Neural cell (in vitro differentiated cells): ENCODE results near the gene ADGRD1.

ENCODE experiments used
- EP300 ChIP-seq: fragments of 450-650 bp; conservative IDR thresholded peaks from 2 replicates; pipeline ENCODE4 v1.6.1; 2014; ENCODE audit warnings: antibody characterized with exemption, mild to moderate bottlenecking, moderate library complexity; ENCODE audit not compliant: poor library complexity, severe bottlenecking
- EZH2 ChIP-seq: fragments of 200-600, 300-800 bp; shearing (Covaris generic), sonication (generic); IDR thresholded peaks from 2 replicates; pipeline ENCODE4 v1.6.1; 2014; ENCODE audit warnings: antibody characterized with exemption, low read length, borderline replicate concordance, mild to moderate bottlenecking; ENCODE audit not compliant: insufficient read depth, poor library complexity, severe bottlenecking
- MXI1 ChIP-seq: fragments of 450-650 bp; conservative IDR thresholded peaks from 2 replicates; pipeline ENCODE4 v1.6.1; 2014; ENCODE audit warnings: antibody characterized with exemption, mild to moderate bottlenecking; ENCODE audit not compliant: poor library complexity, severe bottlenecking
- POLR2AphosphoS5 ChIP-seq: IDR thresholded peaks from 2 replicates; pipeline ENCODE4 v1.6.1; 2012
- RAD21 ChIP-seq: fragments of 450-650 bp; conservative IDR thresholded peaks from 2 replicates; pipeline ENCODE4 v1.6.1; 2014; ENCODE audit warnings: antibody characterized with exemption, mild to moderate bottlenecking, moderate library complexity
- SMC3 ChIP-seq: fragments of 450-650 bp; conservative IDR thresholded peaks from 2 replicates; pipeline ENCODE4 v1.6.1; 2014; ENCODE audit warnings: antibody characterized with exemption, mild to moderate bottlenecking, moderate library complexity; ENCODE audit not compliant: poor library complexity
- TAF1 ChIP-seq: IDR thresholded peaks from 2 replicates; pipeline ENCODE4 v1.6.1; 2012; ENCODE audit warnings: low read depth
- TF ChIP-seq, protein P1 (sequence below): fragments of 450-650 bp; IDR thresholded peaks from 2 replicates; pipeline ENCODE4 v1.5.1; 2014; ENCODE audit warnings: antibody characterized with exemption, mild to moderate bottlenecking, moderate library complexity; ENCODE audit not compliant: poor library complexity, severe bottlenecking
- TF ChIP-seq, protein P2 (sequence below): IDR thresholded peaks from 2 replicates; pipeline ENCODE4 v1.6.1; 2012; ENCODE audit warnings: borderline replicate concordance

DNA sequence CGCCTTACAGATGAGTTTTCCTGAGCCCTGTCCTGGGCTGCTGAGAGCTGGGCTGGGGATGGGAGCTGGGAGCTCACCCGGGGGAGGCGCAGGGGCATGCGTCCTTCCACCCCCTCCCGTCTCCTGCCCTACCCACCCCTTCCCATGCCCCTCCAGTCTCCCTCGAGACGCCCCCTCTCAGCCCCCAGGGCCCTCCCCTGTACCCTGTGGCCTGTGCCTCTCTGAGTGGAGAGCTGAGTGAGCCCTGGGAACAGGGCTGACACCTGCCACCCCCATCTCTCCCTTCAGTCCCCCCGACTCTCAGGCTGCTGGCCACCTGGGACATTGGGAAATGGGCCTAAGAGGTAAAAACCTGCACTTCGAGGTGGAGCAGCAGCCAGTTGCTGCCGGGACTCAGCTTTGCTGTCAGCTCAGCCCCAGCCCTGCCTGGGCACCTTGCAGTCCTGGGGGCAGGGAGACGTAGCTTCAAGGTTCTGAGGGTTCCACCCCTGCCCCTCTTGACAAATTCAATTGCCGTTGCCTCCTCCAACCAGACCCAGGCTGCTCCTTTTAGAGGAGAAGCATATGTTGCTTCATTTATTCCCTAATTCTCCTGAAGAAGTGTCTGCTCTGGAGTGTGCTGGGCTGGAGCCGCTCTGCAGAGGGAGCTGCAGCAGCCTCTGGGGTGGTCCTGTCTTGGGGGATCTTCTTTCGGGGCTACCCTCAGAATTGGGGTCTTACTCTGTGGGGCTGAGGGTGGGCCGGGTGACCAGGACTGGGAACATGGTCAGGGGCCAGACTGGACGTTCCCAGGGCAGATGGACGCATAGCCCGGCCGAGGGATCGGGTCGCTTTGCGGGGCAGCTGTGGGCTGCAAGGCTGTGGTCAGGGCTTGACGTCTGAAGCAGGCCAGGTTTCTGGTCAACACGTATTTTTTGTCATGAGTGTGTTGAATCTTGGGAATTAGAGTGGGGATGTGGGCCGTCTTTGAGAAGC lies 141.4 kb downstream of the ADGRD1 start:
- TF ChIP-seq, protein P1, sequence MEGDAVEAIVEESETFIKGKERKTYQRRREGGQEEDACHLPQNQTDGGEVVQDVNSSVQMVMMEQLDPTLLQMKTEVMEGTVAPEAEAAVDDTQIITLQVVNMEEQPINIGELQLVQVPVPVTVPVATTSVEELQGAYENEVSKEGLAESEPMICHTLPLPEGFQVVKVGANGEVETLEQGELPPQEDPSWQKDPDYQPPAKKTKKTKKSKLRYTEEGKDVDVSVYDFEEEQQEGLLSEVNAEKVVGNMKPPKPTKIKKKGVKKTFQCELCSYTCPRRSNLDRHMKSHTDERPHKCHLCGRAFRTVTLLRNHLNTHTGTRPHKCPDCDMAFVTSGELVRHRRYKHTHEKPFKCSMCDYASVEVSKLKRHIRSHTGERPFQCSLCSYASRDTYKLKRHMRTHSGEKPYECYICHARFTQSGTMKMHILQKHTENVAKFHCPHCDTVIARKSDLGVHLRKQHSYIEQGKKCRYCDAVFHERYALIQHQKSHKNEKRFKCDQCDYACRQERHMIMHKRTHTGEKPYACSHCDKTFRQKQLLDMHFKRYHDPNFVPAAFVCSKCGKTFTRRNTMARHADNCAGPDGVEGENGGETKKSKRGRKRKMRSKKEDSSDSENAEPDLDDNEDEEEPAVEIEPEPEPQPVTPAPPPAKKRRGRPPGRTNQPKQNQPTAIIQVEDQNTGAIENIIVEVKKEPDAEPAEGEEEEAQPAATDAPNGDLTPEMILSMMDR, result no peak
- TF ChIP-seq, protein P2, sequence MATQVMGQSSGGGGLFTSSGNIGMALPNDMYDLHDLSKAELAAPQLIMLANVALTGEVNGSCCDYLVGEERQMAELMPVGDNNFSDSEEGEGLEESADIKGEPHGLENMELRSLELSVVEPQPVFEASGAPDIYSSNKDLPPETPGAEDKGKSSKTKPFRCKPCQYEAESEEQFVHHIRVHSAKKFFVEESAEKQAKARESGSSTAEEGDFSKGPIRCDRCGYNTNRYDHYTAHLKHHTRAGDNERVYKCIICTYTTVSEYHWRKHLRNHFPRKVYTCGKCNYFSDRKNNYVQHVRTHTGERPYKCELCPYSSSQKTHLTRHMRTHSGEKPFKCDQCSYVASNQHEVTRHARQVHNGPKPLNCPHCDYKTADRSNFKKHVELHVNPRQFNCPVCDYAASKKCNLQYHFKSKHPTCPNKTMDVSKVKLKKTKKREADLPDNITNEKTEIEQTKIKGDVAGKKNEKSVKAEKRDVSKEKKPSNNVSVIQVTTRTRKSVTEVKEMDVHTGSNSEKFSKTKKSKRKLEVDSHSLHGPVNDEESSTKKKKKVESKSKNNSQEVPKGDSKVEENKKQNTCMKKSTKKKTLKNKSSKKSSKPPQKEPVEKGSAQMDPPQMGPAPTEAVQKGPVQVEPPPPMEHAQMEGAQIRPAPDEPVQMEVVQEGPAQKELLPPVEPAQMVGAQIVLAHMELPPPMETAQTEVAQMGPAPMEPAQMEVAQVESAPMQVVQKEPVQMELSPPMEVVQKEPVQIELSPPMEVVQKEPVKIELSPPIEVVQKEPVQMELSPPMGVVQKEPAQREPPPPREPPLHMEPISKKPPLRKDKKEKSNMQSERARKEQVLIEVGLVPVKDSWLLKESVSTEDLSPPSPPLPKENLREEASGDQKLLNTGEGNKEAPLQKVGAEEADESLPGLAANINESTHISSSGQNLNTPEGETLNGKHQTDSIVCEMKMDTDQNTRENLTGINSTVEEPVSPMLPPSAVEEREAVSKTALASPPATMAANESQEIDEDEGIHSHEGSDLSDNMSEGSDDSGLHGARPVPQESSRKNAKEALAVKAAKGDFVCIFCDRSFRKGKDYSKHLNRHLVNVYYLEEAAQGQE, result no peak
- TF ChIP-seq TAF1 (no peak), EZH2 (no peak), SMC3 (no peak), MXI1 (no peak), EP300 (no peak), POLR2AphosphoS5 (no peak), RAD21 (no peak)
